GM18858 (cell line): Measurements from ENCODE around the gene PELI3.

Source experiments
- ATAC-seq: cut with Tn5 transposase; IDR thresholded peaks from one replicate; pipeline ENCODE4 v1.9.1; 2021; ENCODE audit not compliant: unreplicated experiment

PELI3 gene

GRCh38 chr11:66473608-66474515 lies 7.2 kb downstream of the PELI3 start:
- ATAC-seq = no peak

GRCh38 chr11:66475349-66476172 lies 8.9 kb downstream of the PELI3 start:
- no peak for ATAC-seq

GRCh38 chr11:66476173-66476840 lies 9.6 kb downstream of the PELI3 start:
- no peak for ATAC-seq

- no peak for ATAC-seq
Measured at GRCh38 chr11:66476841-66477251, 10.1 kb downstream of the PELI3 start.

GRCh38 chr11:66477263-66478201 lies 10.8 kb downstream of the PELI3 start:
- no peak for ATAC-seq

GRCh38 chr11:66478729-66479393 lies 12.2 kb downstream of the PELI3 start:
- no peak for ATAC-seq

- ATAC-seq = no peak
Measured at GRCh38 chr11:66479394-66480116, 12.8 kb downstream of the PELI3 start.

- peak; percentile 72 for ATAC-seq
Measured at GRCh38 chr11:66480117-66480938, 13.6 kb downstream of the PELI3 start, which contains the start of gene DPP3. Gene DPP3 (plus strand): TSS chr11:66480434. CDS start chr11:66482201, 1,767 bp downstream.

GRCh38 chr11:66484806-66485380 lies 18.2 kb downstream of the PELI3 start:
- ATAC-seq = no peak

GRCh38 chr11:66488957-66489356 lies 22.3 kb downstream of the PELI3 start:
- no peak for ATAC-seq

GRCh38 chr11:66489636-66490035 lies 22.9 kb downstream of the PELI3 start:
- no peak for ATAC-seq

- ATAC-seq = no peak
Measured at GRCh38 chr11:66491315-66491935, 24.7 kb downstream of the PELI3 start.

- no peak for ATAC-seq
Measured at GRCh38 chr11:66492161-66492865, 25.6 kb downstream of the PELI3 start.

- no peak for ATAC-seq
Measured at GRCh38 chr11:66493130-66493529, 26.4 kb downstream of the PELI3 start.

GRCh38 chr11:66494458-66494857 lies 27.8 kb downstream of the PELI3 start:
- ATAC-seq = no peak

GRCh38 chr11:66494935-66495334 lies 28.2 kb downstream of the PELI3 start:
- no peak for ATAC-seq

- ATAC-seq = no peak
Measured at GRCh38 chr11:66495401-66495854, 28.7 kb downstream of the PELI3 start.
